Osteoblast (primary cell): Measurements from ENCODE around the gene TNFRSF19. TPM values are rescaled to one million over a fixed set of nuclear protein-coding genes. Genes with fewer than 3 reads are reported as not detected.
A peak's percentile ranks its signal among the peaks of the same experiment; 100 is the strongest.

ENCODE experiments used
- DNase-seq: peaks from one replicate; pipeline ENCODE4 v3.0.0; 2011; ENCODE audit warnings: low spot score, mixed read lengths; ENCODE audit not compliant: insufficient read length; ENCODE audit errors: missing footprints
- H2AFZ ChIP-seq: 2 replicates; pipeline ENCODE4 v1.6.0; 2011; ENCODE audit warnings: mild to moderate bottlenecking, low read length
- H3K27ac ChIP-seq: 2 replicates; pipeline ENCODE4 v1.5.1; 2011; ENCODE audit warnings: mild to moderate bottlenecking, low read depth, low read length, moderate library complexity
- H3K27me3 ChIP-seq: 2 replicates; pipeline ENCODE4 v1.6.0; 2012; ENCODE audit warnings: mild to moderate bottlenecking, control low read depth, inconsistent platforms, low read length, moderate library complexity; ENCODE audit not compliant: insufficient read depth
- H3K36me3 ChIP-seq: 2 replicates; pipeline ENCODE4 v1.5.1; 2011; ENCODE audit warnings: mild to moderate bottlenecking, low read length, control low read depth, moderate library complexity; ENCODE audit not compliant: insufficient read depth
- H3K4me1 ChIP-seq: 2 replicates; pipeline ENCODE4 v1.5.1; 2011; ENCODE audit warnings: mild to moderate bottlenecking, low read length, control low read depth, moderate library complexity; ENCODE audit not compliant: insufficient read depth
- H3K4me2 ChIP-seq: 2 replicates; pipeline ENCODE4 v1.6.0; 2011; ENCODE audit warnings: mild to moderate bottlenecking, low read length; ENCODE audit not compliant: insufficient read depth
- H3K4me3 ChIP-seq: fragments of 200-600 bp; sonication (generic); 3 replicates; pipeline ENCODE4 v1.5.1; 2012; ENCODE audit warnings: mild to moderate bottlenecking, low read length, inconsistent platforms; ENCODE audit not compliant: insufficient read depth
- H3K79me2 ChIP-seq: 2 replicates; pipeline ENCODE4 v1.6.0; 2012; ENCODE audit warnings: mild to moderate bottlenecking, low read length, control low read depth, inconsistent platforms; ENCODE audit not compliant: insufficient read depth
- H3K9me3 ChIP-seq: 2 replicates; pipeline ENCODE4 v1.5.1; 2011; ENCODE audit warnings: low read depth, low read length, control low read depth
- H4K20me1 ChIP-seq: 2 replicates; pipeline ENCODE4 v1.6.0; 2012; ENCODE audit warnings: mild to moderate bottlenecking, low read length, control low read depth; ENCODE audit not compliant: insufficient read depth
- CTCF ChIP-seq: IDR thresholded peaks from 2 replicates; pipeline ENCODE4 v1.5.1; 2011; ENCODE audit warnings: mild to moderate bottlenecking, low read depth, low read length, moderate library complexity; ENCODE audit errors: extremely low read depth
- total RNA-seq: library from RNA; depleted of rRNA; stranded (reverse); fragments of >200 nt; gene quantifications from 2 replicates; pipeline ENCODE4 v1.2.3, GENCODE V29; 2012

Gene TNFRSF19
- total RNA-seq, 1 donor: 73.8 TPM

GRCh38 chr13:23617551-23618024, 47.4 kb downstream of the TNFRSF19 start:
- no peaks in the 10 kb centered on the region for H3K27me3 ChIP-seq
- no peaks in the 10 kb centered on the region for H3K9me3 ChIP-seq
- no peaks in the 10 kb centered on the region for H4K20me1 ChIP-seq
- DNase-seq: no peak
- H3K36me3 ChIP-seq: peaks cover 8% of the 10 kb centered on the region
- H3K27ac ChIP-seq: peak overlapping the region; percentile 98
- H3K79me2 ChIP-seq: no peaks in the 10 kb centered on the region
- H3K4me1 ChIP-seq: peaks cover 39% of the 10 kb centered on the region
- H3K4me3 ChIP-seq: no peak overlapping the region
- H3K4me2 ChIP-seq: no peak overlapping the region
- no peak for TF ChIP-seq CTCF
- peak overlapping the region; percentile 58 for H2AFZ ChIP-seq

GRCh38 chr13:23618341-23618740, 48.1 kb downstream of the TNFRSF19 start:
- peak overlapping the region; percentile 6 for H3K4me3 ChIP-seq
- H4K20me1 ChIP-seq: no peaks in the 10 kb centered on the region
- H3K27ac ChIP-seq: peak overlapping the region; percentile 98
- no peaks in the 10 kb centered on the region for H3K79me2 ChIP-seq
- no peak for TF ChIP-seq CTCF
- H3K27me3 ChIP-seq: no peaks in the 10 kb centered on the region
- H3K4me1 ChIP-seq: peaks cover 39% of the 10 kb centered on the region
- peaks cover 12% of the 10 kb centered on the region for H3K36me3 ChIP-seq
- H3K4me2 ChIP-seq: peak overlapping the region; percentile 31
- no peak overlapping the region for H2AFZ ChIP-seq
- H3K9me3 ChIP-seq: no peaks in the 10 kb centered on the region
- DNase-seq: no peak

- Histone ChIP-seq H4K20me1 (no peaks in the 10 kb centered on the region), H3K36me3 (peaks cover 13% of the 10 kb centered on the region), H3K4me1 (peaks cover 39% of the 10 kb centered on the region), H3K9me3 (no peaks in the 10 kb centered on the region), H3K27ac (peak overlapping the region; percentile 98), H3K4me2 (no peak overlapping the region), H3K27me3 (no peaks in the 10 kb centered on the region), H3K79me2 (no peaks in the 10 kb centered on the region), H3K4me3 (no peak overlapping the region), H2AFZ (no peak overlapping the region)
- no peak for DNase-seq
- TF ChIP-seq CTCF: no peak
Observed at GRCh38 chr13:23619068-23619855, 49.0 kb downstream of the TNFRSF19 start.

GRCh38 chr13:23620211-23620610, 50.0 kb downstream of the TNFRSF19 start:
- Histone ChIP-seq H3K27ac (peak overlapping the region; percentile 71), H3K36me3 (peaks cover 13% of the 10 kb centered on the region), H3K9me3 (no peaks in the 10 kb centered on the region), H3K4me2 (no peak overlapping the region), H3K79me2 (no peaks in the 10 kb centered on the region), H3K4me3 (no peak overlapping the region), H2AFZ (no peak overlapping the region), H3K27me3 (no peaks in the 10 kb centered on the region), H3K4me1 (peaks cover 39% of the 10 kb centered on the region), H4K20me1 (no peaks in the 10 kb centered on the region)
- DNase-seq: no peak
- TF ChIP-seq CTCF: no peak
